ENCODE data around the gene CFAP57.

DNA sequence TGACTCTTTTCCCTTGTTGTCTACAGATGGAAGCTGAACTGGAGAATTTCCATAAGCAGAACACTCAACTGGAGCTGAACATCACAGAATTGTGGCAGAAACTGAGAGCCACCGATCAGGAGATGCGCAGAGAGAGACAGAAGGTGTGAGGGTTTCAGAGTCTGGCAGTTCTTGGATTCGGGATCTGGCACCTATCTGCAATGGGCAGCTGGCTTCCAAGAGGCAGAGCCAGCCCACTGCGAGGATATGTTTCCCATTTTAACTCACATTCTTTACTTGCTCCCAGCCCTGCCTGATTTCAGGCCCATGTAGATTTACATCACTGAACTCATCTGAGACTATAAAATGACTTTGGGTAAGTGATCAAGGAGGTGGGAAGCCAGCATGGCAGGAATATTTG lies 60.4 kb downstream of the CFAP57 start:
- no peak for TF ChIP-seq POLR2A (IDR thresholded peaks at IDR 0.05; ENCODE audit: low read length)
- no peak for TF ChIP-seq GATA1 (IDR thresholded peaks at IDR 0.05; ENCODE audit: low read depth, low read length)
